ENCODE results near the gene TEX26.

TEX26 gene

DNA sequence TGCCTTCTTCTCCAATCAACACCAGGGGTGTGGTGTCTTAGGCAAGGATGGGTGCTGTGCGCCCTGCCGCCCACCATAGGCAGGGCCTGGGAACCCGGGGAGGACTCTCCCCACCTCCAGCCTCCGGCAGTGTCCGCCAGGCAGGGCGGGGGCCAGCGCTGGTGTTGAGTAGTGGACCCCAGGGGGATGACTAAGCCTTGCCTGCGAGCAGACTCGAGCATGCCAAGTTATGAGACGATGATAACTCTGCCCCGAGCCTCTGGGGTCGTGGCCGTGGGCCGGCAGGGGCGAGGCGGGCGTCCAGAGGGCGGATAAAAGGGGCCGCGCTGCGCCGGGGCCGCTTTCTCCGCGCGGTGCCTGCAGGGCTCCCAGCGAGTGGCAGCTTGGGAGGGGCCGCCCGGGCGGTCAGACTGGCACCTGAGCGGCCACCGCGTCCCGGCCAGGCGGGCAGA, 26.5 kb upstream of the TEX26 start, which contains the start of gene MEDAG:
TSS of gene MEDAG (plus strand) at position 340 of the 452 bp plus-strand sequence. CDS start 245 bp downstream, outside the sequence.
- TF ChIP-seq, protein P1, sequence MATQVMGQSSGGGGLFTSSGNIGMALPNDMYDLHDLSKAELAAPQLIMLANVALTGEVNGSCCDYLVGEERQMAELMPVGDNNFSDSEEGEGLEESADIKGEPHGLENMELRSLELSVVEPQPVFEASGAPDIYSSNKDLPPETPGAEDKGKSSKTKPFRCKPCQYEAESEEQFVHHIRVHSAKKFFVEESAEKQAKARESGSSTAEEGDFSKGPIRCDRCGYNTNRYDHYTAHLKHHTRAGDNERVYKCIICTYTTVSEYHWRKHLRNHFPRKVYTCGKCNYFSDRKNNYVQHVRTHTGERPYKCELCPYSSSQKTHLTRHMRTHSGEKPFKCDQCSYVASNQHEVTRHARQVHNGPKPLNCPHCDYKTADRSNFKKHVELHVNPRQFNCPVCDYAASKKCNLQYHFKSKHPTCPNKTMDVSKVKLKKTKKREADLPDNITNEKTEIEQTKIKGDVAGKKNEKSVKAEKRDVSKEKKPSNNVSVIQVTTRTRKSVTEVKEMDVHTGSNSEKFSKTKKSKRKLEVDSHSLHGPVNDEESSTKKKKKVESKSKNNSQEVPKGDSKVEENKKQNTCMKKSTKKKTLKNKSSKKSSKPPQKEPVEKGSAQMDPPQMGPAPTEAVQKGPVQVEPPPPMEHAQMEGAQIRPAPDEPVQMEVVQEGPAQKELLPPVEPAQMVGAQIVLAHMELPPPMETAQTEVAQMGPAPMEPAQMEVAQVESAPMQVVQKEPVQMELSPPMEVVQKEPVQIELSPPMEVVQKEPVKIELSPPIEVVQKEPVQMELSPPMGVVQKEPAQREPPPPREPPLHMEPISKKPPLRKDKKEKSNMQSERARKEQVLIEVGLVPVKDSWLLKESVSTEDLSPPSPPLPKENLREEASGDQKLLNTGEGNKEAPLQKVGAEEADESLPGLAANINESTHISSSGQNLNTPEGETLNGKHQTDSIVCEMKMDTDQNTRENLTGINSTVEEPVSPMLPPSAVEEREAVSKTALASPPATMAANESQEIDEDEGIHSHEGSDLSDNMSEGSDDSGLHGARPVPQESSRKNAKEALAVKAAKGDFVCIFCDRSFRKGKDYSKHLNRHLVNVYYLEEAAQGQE (IDR thresholded peaks at IDR 0.05; ENCODE audit: insufficient read depth in 1 of 2, low read depth in 2 of 2, low read length in 2 of 2), result no peak
- TF ChIP-seq FOXP2 (optimal IDR thresholded peaks at IDR 0.05; ENCODE audit: borderline replicate concordance, extremely low read depth, extremely low read length, insufficient read depth) (no peak), SIN3A (IDR thresholded peaks at IDR 0.05; ENCODE audit: borderline replicate concordance, insufficient read depth, low read length) (no peak), POLR2AphosphoS5 (IDR thresholded peaks at IDR 0.05; ENCODE audit: low read depth, low read length) (no peak), TAF1 (IDR thresholded peaks at IDR 0.05; ENCODE audit: borderline replicate concordance, insufficient read depth, low read length) (no peak)

DNA sequence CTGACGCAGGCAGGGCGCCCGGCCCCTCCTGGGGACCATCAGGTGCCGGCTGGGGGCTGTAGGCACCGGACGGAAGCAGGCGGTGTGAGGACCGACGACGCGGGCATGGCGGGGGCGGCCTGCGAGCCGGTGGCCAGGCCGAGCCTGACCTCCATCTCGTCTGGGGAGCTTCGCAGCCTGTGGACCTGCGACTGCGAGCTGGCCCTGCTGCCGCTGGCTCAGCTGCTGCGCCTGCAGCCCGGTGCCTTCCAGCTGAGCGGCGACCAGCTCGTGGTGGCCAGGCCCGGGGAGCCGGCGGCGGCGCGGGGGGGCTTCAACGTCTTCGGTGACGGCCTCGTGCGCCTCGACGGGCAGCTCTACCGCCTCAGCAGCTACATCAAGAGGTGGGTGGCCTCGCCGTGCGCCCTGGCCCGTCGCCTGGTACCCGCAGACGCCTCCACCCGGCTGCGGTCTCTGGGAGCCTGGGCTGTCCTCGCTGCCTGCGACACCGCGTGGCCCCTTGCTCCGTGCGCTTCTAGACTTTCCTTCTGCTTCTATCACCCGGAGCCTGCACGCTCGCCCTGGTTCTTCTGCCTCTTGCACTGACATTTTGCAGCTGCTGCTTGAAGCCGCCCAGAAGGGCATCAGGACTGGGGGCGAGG, 25.9 kb upstream of the TEX26 start:
- no peak for TF ChIP-seq SIN3A (IDR thresholded peaks at IDR 0.05; ENCODE audit: borderline replicate concordance, insufficient read depth, low read length)
- TF ChIP-seq TAF1 (IDR thresholded peaks at IDR 0.05; ENCODE audit: borderline replicate concordance, insufficient read depth, low read length), result no peak
- TF ChIP-seq FOXP2 (optimal IDR thresholded peaks at IDR 0.05; ENCODE audit: borderline replicate concordance, extremely low read depth, extremely low read length, insufficient read depth), result no peak
- TF ChIP-seq POLR2AphosphoS5 (IDR thresholded peaks at IDR 0.05; ENCODE audit: low read depth, low read length), result no peak
- TF ChIP-seq, protein P1 (IDR thresholded peaks at IDR 0.05; ENCODE audit: insufficient read depth in 1 of 2, low read depth in 2 of 2, low read length in 2 of 2), result no peak

DNA sequence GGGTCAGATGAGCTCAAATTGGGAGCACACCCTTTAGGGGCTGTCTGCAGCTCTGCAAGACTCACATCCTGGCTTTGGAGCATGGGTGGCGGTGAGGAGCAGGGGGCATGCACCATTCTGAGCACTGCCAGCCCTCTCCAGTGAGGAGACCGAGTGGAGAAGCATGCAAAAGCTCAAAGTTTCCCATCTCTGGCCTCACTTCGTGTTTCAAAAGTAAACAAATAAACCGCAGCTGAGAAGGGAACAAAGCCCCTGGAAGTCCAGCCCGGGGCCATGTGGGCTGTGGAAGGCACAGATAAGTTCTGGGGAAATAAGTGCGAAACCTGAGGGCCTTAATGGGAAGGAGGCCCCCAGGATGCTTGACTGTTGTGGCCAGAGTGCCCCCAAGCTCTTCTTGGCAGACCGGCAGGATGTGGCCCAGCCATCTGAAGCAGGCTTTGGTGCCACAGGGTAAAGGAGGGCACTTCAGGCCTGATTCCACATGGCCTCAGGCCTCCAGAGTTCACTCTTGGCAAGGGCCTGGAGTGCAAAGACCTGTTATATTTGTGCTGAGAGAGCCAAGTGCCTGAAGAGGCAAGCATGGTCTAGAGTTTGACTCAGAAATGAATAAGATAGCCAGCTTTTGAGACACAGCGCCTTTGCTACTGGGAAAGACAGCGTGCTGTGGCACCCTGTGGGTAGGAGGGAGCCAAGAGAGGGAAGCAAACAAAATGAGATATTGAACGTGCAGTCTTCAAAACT, 25.2 kb upstream of the TEX26 start:
- TF ChIP-seq FOXP2 (optimal IDR thresholded peaks at IDR 0.05; ENCODE audit: borderline replicate concordance, extremely low read depth, extremely low read length, insufficient read depth) (no peak), SIN3A (IDR thresholded peaks at IDR 0.05; ENCODE audit: borderline replicate concordance, insufficient read depth, low read length) (no peak), POLR2AphosphoS5 (IDR thresholded peaks at IDR 0.05; ENCODE audit: low read depth, low read length) (no peak), TAF1 (IDR thresholded peaks at IDR 0.05; ENCODE audit: borderline replicate concordance, insufficient read depth, low read length) (no peak)
- TF ChIP-seq, protein P1 (IDR thresholded peaks at IDR 0.05; ENCODE audit: insufficient read depth in 1 of 2, low read depth in 2 of 2, low read length in 2 of 2), result no peak

DNA sequence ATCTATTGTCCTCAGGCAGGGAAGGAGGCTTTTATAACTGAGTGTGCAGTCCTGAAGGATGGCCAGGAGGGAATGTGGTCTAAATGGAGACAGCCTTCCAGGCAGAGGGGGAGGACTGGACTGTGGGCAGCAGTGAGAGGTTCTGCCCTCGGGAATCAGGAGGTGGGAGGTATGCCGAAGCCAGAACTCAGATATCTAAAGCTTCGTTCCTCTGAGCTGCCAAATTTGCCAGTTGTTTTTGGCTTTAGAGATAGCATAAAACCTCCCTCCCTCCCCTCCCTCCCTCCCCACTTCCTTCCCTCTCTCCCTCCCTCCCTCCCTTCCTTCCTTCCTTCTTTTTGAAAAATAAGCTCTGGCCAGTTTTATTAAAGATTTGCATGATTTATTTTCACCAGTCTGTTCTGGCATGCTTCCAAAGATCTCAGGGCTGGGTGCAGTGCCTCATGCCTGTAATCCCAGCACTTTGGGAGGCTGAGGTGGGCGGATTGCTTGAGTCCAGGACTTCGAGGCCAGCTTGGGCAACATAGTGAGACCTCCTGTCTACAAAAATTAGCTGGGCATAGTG, 24.0 kb upstream of the TEX26 start:
- TF ChIP-seq TAF1 (IDR thresholded peaks at IDR 0.05; ENCODE audit: borderline replicate concordance, insufficient read depth, low read length) (no peak), FOXP2 (optimal IDR thresholded peaks at IDR 0.05; ENCODE audit: borderline replicate concordance, extremely low read depth, extremely low read length, insufficient read depth) (no peak), POLR2AphosphoS5 (IDR thresholded peaks at IDR 0.05; ENCODE audit: low read depth, low read length) (no peak), SIN3A (IDR thresholded peaks at IDR 0.05; ENCODE audit: borderline replicate concordance, insufficient read depth, low read length) (no peak)
- TF ChIP-seq, protein P1 (IDR thresholded peaks at IDR 0.05; ENCODE audit: insufficient read depth in 1 of 2, low read depth in 2 of 2, low read length in 2 of 2), result no peak

Data from PFSK-1 (cell line).